ENCODE data around the gene IL20.

- no peak for TF ChIP-seq CTCF (IDR thresholded peaks at IDR 0.05)
- TF ChIP-seq POLR2A (IDR thresholded peaks at IDR 0.05), result no peak
Observed at GRCh38 chr1:206847946-206848345, 17.5 kb upstream of the IL20 start.

Measured in testis (tissue), 2 donors.